ENCODE results near the gene CCDC85C.

DNA sequence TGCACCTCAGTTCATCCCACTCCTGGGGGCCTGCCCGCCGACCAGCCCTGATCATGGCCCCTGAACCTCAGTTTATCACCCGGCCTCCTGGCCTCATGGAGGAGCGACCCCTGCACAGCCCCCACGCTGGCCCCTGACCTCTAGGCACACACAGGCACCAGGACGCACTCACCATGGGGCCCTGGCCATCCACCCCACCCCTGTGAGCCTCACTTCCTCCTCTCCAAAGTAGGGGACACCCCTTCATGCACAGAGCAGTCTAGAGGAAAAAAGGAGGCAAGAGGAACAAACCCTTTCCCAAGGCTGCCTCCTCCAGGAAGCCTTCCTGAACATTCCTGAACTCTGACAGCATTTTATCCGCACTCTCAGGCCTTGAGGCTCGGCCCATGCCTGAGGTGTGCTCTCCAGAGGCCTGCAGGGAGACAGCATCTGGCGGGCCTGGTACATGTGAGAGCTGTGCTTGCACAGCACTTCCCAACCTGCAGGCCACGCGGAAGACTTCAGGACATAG lies 83.4 kb downstream of the CCDC85C start:
- TF ChIP-seq, protein P1, sequence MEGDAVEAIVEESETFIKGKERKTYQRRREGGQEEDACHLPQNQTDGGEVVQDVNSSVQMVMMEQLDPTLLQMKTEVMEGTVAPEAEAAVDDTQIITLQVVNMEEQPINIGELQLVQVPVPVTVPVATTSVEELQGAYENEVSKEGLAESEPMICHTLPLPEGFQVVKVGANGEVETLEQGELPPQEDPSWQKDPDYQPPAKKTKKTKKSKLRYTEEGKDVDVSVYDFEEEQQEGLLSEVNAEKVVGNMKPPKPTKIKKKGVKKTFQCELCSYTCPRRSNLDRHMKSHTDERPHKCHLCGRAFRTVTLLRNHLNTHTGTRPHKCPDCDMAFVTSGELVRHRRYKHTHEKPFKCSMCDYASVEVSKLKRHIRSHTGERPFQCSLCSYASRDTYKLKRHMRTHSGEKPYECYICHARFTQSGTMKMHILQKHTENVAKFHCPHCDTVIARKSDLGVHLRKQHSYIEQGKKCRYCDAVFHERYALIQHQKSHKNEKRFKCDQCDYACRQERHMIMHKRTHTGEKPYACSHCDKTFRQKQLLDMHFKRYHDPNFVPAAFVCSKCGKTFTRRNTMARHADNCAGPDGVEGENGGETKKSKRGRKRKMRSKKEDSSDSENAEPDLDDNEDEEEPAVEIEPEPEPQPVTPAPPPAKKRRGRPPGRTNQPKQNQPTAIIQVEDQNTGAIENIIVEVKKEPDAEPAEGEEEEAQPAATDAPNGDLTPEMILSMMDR (IDR thresholded peaks at IDR 0.05 in 8 of 11, conservative IDR thresholded peaks at IDR 0.05 in 3 of 11), result no peak
- TF ChIP-seq POLR2A (IDR thresholded peaks at IDR 0.05) (no peak), POLR2AphosphoS5 (IDR thresholded peaks at IDR 0.05) (no peak)

Measured in spleen (tissue), 7 donors.